Measurements from ENCODE around the gene KDM4C. TPM values are rescaled to one million over a fixed set of nuclear protein-coding genes. Genes with fewer than 3 reads are reported as not detected.
"Not testable (repeated sequence)": the region's sequence is repeated elsewhere in the genome, so short reads cannot be mapped to it uniquely, and the experiment has no call there.

Gene KDM4C
- polyA plus RNA-seq, 2 of the 4 experiments (the other 2 are of a cell fraction): 9.6 to 15.6 TPM

- Histone ChIP-seq H3K4me3 (no peak overlapping the region), H3K4me2 (no peak overlapping the region), H3K27ac (no peak overlapping the region), H3K9me3 (no peaks in the 10 kb centered on the region), H3K4me1 (no peaks in the 10 kb centered on the region)
- POLR2A ChIA-PET: no interaction called here
- no peak for DNase-seq (ENCODE audit: low read depth in 1 of 2, low spot score in 1 of 2)
- no peak for ATAC-seq
- CTCF ChIA-PET: interaction anchor here (0.6 to 1.2 kb wide), 2 partner anchors 12 to 731 kb away, joined by 3 to 5 read pairs; no protein-coding TSS in a partner anchor
- 86% methylated on average over 3 of the region's 3 CpGs for WGBS (ENCODE audit: missing lambda C conversion rate)
- no peak for FAIRE-seq
- TF ChIP-seq MAFK (IDR thresholded peaks at IDR 0.05; ENCODE audit: partially characterized antibody) (no peak), CEBPB (IDR thresholded peaks at IDR 0.05) (no peak), EHF (CRISPR knock-in tag; IDR thresholded peaks at IDR 0.05) (no peak)
Observed at GRCh38 chr9:7177383-7177782, 419.6 kb downstream of the KDM4C start.

GRCh38 chr9:7178729-7179128 lies 421.0 kb downstream of the KDM4C start:
- 54% methylated on average over 7 of the region's 7 CpGs for WGBS (ENCODE audit: missing lambda C conversion rate)
- ATAC-seq (no peak), DNase-seq (ENCODE audit: low read depth in 1 of 2, low spot score in 1 of 2) (no peak), FAIRE-seq (no peak)
- no peaks in the 10 kb centered on the region for H3K9me3 ChIP-seq
- no peak for TF ChIP-seq EHF (CRISPR knock-in tag; IDR thresholded peaks at IDR 0.05)
- no peak for TF ChIP-seq RNF2 (IDR thresholded peaks at IDR 0.05; ENCODE audit: borderline replicate concordance, low read depth)
- TF ChIP-seq MYC (IDR thresholded peaks at IDR 0.05; ENCODE audit: borderline replicate concordance, low read length): no peak
- no peak for TF ChIP-seq CBX2 (IDR thresholded peaks at IDR 0.05; ENCODE audit: borderline replicate concordance, low read depth)
- no peak for TF ChIP-seq CBX8 (IDR thresholded peaks at IDR 0.05)
- no peak for TF ChIP-seq RARB (CRISPR knock-in tag; IDR thresholded peaks at IDR 0.05)
- no peak for TF ChIP-seq GATA3 (IDR thresholded peaks at IDR 0.05; ENCODE audit: borderline replicate concordance)
- no peak for TF ChIP-seq HDAC2 (IDR thresholded peaks at IDR 0.05)
- no peak for TF ChIP-seq ESRRA (IDR thresholded peaks at IDR 0.05; ENCODE audit: borderline replicate concordance, low read length)
- no peak for TF ChIP-seq EP300 (IDR thresholded peaks at IDR 0.05)
- TF ChIP-seq TFCP2L1 (CRISPR knock-in tag; IDR thresholded peaks at IDR 0.05): no peak
- H3K27ac ChIP-seq: no peak overlapping the region
- no peak overlapping the region for H3K4me2 ChIP-seq
- no peak overlapping the region for H3K4me3 ChIP-seq
- H3K4me1 ChIP-seq: no peaks in the 10 kb centered on the region
- ChIA-PET CTCF (no interaction called here), POLR2A (no interaction called here)

GRCh38 chr9:7180247-7180646 lies 422.5 kb downstream of the KDM4C start:
- Histone ChIP-seq H3K4me1 (peaks cover 4% of the 10 kb centered on the region), H3K4me3 (no peak overlapping the region), H3K4me2 (no peak overlapping the region), H3K9me3 (no peaks in the 10 kb centered on the region), H3K27ac (no peak overlapping the region)
- no peak for TF ChIP-seq HOXA7 (CRISPR knock-in tag; IDR thresholded peaks at IDR 0.05)
- DNase-seq (ENCODE audit: low read depth in 1 of 2, low spot score in 1 of 2): no peak
- ATAC-seq: no peak
- 81% methylated on average over 5 of the region's 5 CpGs for WGBS (ENCODE audit: missing lambda C conversion rate)
- ChIA-PET CTCF (interaction anchor here (1.3 kb wide), 1 partner anchor 21 kb away, joined by 3 read pairs; no protein-coding TSS in a partner anchor), POLR2A (no interaction called here)
- no peak for FAIRE-seq

- H3K4me3 ChIP-seq; H3K9me3 ChIP-seq; DNase-seq (ENCODE audit: low read depth in 1 of 2, low spot score in 1 of 2); H3K27ac ChIP-seq; ATAC-seq; FAIRE-seq; POLR2A ChIA-PET; H3K4me2 ChIP-seq: not testable (repeated sequence)
- peaks cover 14% of the 10 kb centered on the region for H3K4me1 ChIP-seq
- CTCF ChIA-PET: interaction anchor here (0.6 to 0.9 kb wide), 2 partner anchors 131 to 405 kb away, joined by 3 to 4 read pairs; no protein-coding TSS in a partner anchor
- 67% methylated on average over 7 of the region's 7 CpGs for WGBS (ENCODE audit: missing lambda C conversion rate)
- TF ChIP-seq MAFK (IDR thresholded peaks at IDR 0.05; ENCODE audit: partially characterized antibody): peak; percentile 90
Observed at GRCh38 chr9:7183139-7183538, 425.4 kb downstream of the KDM4C start.

GRCh38 chr9:7185612-7186011 lies 427.8 kb downstream of the KDM4C start:
- POLR2A ChIA-PET: no interaction called here
- Histone ChIP-seq H3K4me2 (peak overlapping the region; percentile 59), H3K4me3 (no peak overlapping the region), H3K4me1 (peaks cover 14% of the 10 kb centered on the region), H3K9me3 (peaks cover 4% of the 10 kb centered on the region; the same call in 1 of the 3 replicates), H3K27ac (peak overlapping the region; percentile 62 to 77)
- DNase-seq (ENCODE audit: low read depth in 1 of 2, low spot score in 1 of 2): peak; percentile 61 to 83
- CTCF ChIA-PET: interaction anchor here (0.6 to 1.3 kb wide), 3 partner anchors 9 to 15 kb away, joined by 3 to 4 read pairs (median 3); no protein-coding TSS in a partner anchor
- ATAC-seq: peak; percentile 96 to 99
- peak; percentile 78 for FAIRE-seq
- TF ChIP-seq JUNB (IDR thresholded peaks at IDR 0.05) (peak; percentile 37; the same call in 1 of the 2 replicates), USF2 (IDR thresholded peaks at IDR 0.05) (no peak), MAX (IDR thresholded peaks at IDR 0.05) (peak; percentile 65), MAZ (IDR thresholded peaks at IDR 0.05; ENCODE audit: borderline replicate concordance, low read depth, low read length) (no peak), RFX5 (IDR thresholded peaks at IDR 0.05) (no peak), FOSL2 (IDR thresholded peaks at IDR 0.05) (peak; percentile 52; the same call in 1 of the 2 replicates), FOSL2 (CRISPR knock-in tag; IDR thresholded peaks at IDR 0.05) (peak; percentile 81), GATA3 (IDR thresholded peaks at IDR 0.05; ENCODE audit: borderline replicate concordance) (peak; percentile 28; the same call in 1 of the 2 replicates), CEBPB (IDR thresholded peaks at IDR 0.05) (peak in 1 of 2 experiments; percentile 67; a peak in 2 of 4 replicates), EP300 (IDR thresholded peaks at IDR 0.05) (no peak)

Measured in A549 (cell line).